ENCODE results near the gene ZNF574.
A peak's percentile ranks its signal among the peaks of the same experiment; 100 is the strongest.

The ZNF574 gene

DNA sequence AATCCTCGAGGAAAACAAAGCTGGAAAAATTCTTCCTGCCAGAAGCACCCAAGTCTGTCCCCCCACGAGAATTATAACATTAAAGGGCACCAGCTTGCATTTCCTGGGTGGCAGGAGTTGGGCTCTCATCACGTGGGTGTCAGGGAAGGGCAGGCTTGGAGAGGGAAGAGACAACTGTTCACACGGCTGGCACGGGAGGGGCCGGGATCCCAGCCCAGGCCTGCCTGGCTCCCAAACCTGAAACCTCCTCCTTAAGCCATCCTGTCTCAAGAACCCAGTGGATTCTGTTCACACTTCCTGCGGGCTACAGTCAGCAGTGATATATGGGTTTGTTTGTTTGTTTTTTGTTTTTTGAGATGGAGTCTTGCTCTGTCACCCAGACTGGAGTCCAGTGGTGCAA lies 18.1 kb upstream of the ZNF574 start:
- no peak for DNase-seq

DNA sequence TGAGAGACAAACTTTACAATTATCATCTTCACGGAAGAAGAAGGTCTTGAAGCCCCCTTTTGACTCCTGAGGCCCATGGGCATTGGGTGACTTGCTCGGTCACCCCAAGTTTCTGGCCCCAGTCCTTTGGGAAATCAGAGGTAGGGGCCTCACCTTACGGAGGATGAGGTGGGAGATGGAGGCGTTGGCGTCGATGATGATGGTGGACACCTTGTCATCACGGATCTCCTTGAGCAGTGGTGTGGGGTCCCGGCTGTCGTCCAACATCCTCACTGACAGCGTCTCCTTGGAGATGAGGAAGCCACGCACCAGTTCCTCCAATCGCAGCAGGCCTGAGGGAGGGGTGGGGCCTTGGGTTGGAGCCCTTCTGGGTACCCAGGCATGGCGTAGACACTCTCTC lies 16.8 kb upstream of the ZNF574 start:
- no peak for DNase-seq

DNA sequence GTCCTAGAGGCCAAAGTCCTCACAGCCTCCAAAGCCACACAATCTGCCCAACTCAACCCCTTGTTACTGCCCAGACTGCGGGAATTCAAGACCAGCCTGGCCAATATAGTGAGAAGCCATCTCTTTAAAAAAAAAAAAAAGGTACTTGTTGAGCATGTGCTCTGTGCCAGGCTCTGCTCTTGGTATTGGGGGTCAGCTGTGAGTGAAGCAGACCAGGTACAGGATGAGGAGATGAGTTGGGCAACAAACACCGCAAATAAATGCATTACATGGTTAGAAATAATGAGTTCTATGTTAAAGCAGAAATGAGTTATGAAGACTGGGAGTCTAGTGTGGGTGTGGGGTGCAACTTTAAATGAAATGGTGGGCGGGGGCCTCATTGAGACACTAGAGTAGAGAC lies 15.8 kb upstream of the ZNF574 start:
- no peak for DNase-seq

DNA sequence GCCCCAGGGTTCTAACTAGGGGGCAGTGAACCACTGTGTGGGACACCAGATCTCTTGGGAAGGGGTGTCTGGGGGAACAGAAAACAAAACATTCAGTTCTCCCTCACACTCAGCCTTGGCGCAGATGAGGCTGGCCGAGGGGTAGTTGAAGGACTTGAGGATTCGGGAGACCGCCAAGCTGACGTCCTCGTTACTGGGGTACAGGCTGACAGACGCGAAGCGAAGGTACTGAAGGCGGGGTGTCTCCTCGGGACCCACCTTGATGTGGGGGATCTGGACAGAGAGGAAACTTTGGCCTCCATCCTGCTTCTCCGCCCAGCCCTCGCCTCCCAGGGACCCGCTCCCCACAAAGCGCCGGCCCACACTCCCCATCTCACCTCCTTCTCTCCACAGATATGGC lies 13.6 kb upstream of the ZNF574 start:
- no peak for DNase-seq

DNA sequence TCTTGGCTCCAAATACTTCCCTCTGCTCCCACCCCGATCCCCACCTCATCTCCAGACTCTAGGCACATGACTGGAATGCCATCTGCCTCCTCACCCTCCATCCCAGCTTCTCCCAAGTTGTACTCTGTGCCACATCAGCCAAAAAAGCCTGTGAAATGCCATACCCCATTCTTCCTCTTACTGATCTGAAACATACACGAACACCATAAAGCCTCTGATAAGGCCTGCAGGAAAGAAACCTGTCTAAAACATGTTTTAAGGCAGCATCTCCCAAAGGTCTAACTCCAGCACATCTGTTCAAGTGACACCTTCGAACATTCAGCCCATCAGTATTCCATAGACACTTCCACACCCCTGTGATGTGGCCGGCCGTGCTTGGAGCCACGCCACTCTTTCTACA lies 11.5 kb upstream of the ZNF574 start:
- no peak for DNase-seq

DNA sequence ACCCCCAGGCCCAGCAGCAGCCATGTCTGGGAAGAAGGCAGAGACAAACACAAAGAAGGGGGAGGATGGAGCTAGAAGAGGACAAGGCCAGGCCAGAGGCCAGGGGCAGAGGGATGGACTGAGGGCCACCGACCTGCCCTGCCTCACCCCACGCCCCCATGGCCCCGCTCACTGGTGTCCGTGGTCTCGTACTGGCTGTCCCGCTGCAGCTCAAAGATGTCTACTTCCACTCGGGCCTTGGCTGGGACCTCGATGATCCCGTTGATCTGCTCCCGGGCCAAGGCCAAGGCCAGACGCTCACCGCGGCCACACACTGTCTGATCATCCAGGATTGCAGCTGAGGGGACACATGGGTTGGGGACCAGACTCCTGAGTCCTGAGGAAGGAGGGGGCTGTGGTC lies 10.9 kb upstream of the ZNF574 start:
- DNase-seq, result no peak

DNA sequence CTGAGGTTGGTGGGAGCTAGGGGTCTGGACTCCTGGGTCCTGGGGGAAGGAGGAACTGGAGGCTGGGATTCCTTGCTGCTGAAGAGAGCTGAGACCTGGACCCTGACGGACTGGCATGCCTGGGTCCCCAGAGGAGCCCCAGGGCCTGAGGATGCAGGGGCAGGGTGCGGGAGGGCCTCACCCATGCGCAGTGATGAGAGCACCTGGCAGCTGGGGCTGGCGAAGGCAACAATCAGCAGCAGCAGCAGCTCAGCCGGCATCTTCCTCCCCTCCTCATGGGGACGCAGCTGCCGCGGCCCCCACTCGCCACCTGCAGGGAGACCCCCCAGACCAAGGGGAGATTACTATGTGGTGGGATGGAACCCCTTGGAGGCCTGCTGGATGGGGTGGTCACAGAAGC lies 10.5 kb upstream of the ZNF574 start:
- no peak for DNase-seq

DNA sequence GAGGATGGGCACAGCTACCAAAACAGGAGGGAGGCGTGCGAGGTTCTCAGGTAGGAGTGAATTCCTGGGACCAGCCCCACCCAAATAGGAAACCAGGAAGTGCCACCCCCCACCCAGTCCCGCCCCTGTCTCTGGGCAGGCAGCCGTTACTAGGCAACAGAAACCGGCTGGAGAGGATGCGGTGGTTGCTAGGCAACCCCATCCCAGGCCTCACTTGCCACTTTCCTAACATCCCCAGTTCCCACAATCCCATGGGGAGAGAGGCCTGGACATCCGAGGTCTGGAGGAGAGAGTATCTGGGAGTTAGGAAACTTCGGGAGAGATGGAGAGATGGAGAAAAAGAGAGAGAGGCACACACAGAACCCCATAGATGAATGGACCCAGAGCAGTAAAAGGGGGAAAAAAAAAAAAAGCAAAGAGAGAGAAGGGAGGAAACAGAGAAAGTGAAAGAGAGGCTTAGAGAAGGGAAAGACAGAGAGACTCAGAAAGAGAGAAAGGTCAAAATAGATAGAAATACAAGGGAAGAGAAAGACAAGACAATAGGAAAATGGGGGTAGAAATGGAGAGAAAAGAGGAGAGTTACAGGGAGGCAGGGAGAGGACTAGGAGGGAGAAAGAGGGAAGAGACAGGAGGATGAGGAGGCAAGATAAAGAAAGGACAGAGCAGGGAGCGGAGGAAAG lies 9.8 kb upstream of the ZNF574 start:
- peak; percentile 73 for DNase-seq

DNA sequence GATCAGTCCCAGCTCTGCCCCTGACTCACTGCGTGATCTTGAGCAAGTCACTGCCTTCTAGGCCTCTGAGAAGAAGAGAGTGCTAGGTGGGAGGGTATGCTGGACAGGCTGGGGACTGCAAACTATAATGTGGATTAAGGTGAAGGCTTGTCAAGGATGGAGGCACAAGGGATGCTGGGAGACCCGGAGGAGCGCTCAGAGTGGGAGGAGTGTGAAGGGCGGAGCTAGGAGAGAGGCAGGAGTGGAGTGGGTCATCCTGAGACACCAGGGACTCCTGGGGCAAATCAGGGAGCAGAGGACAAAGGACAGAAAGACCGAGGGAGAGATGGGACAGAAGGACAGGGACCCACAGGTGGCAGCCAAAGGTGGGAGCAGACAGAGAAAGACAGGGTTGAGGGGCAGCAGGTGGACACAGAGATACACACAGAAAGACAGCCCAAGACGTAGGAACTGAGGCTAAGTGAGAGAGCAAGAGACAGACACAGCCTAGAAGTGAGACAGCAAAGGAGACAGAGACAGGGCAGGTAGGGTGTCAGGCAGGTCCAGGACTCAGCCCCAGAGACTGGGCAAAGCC lies 8.6 kb upstream of the ZNF574 start:
- no peak for DNase-seq

DNA sequence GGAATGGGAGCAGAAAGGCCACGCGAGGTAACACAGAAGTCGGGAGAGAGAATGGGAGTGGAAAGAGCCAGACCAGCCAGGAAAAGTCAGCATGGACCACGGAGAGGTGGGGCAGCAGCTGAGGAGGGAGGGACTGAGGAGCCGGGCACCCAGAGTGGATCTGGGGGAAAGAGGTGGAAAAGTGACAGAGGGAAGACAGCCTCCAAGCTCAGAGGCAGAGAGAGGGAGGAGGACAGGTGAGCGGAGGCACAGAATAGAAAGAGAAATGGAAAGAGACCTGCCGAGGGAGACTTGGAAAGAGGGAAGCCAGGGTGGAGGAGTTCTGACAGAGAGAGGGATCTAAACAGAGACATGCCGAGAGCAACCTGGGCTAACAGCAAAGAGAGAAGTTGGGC lies 7.6 kb upstream of the ZNF574 start:
- no peak for DNase-seq

DNA sequence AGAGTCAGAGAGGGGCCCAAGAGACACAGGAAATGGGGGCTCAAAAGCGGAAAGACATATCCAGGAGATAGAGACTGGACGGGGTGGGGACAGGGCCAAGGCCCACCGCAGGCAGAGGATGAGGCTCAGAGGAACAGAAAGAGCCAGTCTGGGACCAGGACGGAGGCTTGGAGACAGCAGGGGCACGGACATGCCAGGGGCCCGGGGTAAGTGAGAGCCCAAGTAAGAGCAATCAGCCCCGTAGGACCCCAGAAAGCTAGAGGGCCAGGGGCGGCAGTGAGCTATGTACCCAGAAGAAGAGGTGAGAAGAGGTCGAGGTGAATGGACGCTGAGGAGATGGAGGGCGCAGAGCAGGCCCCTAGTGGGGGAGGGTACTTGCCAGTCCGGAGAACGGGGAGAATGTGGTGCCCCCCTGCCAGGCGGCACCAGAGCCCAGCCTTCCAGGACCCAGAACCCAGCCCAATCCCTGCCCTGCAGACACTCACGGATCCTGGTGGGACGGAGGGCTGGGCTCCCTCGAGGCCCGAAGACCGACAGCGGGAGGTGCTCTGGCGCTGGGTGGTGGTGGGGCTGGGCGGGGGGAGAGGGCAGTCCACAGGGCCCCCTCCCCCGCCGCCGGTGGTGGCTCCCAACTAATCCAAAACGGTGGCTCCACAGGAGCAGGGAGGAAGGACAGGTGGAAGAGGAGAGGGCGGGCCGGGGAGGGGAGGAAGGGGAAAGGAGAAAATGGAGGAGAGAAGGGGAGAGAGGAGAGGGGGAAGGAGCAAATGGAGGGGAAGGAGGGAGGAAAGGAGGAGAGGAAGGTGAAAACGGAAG lies 7.0 kb upstream of the ZNF574 start:
- no peak for DNase-seq

DNA sequence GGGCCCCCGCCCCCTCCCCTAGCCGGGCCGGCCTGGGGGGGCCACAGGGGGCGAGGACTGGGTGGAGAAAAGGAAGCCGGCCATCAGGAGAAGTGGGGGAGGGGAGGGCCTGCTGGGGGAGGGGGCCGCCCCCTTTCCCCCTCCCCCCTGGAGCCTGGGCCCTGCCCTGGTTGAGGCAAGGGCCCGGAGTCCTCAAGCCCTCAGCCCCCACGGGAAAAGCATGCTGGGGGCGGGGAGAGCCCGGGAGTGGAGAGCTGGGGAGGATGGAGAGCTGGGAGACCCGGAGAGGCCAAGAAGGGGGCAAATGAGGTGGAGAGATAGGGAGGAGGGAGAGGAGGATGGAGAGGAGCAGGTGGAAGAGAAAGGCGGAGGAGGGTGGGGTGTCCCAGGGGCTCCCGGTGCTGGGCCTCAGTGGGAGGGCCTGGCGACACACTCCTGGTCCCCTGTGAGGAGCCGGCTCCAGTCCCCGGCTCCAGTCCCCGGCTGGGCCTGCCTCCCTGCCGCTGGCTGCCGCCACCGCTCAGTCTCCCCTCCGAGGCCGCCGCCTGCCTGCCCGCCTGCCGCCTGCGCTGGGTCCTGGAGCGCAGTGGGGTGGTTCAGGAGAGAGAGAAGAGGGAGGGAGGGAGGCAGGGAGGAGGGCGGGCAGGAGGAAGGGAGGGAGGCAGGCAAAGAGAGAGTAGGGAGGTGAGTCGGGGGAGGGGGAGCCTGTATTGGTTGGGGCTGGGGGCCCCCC lies 6.2 kb upstream of the ZNF574 start, which contains the start of gene GRIK5:
TSS of gene GRIK5 (minus strand) at position 588 of the 733 bp plus-strand sequence. CDS start 4,436 bp downstream, outside the sequence.
- DNase-seq, result no peak

DNA sequence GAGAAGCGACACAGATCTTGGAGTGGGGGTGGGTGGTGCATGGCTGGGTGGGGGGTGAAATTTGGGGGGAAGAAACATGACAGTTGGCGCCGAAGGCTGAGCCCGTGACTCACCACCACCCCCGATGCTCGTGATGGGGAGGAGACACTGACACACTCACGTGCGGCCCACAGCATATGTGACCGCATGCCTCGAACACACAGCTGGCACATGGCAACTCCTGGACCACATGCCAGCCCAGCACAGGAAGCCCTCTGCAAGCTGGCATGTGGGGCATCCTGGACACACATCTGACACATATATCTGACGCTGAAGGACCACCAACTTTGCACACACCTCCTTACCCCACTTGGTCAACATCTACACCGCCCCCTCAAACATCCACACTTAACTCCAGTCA lies 4.7 kb upstream of the ZNF574 start:
- DNase-seq, result no peak

DNA sequence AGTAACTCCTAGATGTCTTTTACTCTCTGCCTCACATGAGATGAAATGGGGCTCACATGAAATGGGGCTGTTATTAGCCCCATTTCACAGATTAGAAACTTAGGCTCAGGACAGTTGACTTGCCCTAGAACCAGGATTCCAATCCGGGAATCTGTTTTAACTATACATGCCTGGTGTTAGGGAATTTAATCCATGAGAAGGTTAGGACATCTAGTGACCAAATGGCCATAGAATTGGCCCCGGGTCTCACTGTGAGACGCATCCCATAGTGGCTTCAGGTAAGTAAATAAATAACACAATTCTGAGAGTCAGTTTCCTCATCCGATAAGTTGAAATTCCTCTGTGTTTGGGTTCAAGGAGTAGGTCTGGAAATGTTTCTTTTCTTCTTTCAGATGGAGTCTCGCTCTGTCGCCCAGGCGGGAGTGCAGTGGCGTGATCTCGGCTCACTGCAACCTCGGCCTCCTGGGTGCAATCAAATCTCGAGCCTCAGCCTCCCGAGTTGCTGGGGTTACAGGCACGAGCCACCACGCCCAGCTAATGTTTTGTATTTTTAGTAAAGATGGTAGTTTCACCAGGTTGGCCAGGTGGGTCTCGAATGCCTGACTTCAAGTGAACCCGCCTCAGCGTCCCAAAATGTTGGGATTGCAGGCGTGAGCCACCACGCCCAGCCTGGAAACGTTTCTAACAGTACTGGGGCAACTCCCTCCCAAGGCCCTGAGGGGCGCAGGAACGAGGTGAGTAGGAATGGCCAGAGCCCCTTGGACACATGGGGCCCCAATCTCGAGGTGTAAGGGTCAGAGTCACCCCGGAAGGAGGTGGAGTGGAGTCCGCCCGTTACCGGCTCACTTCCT lies 1.2 kb upstream of the ZNF574 start:
- DNase-seq, result no peak

DNA sequence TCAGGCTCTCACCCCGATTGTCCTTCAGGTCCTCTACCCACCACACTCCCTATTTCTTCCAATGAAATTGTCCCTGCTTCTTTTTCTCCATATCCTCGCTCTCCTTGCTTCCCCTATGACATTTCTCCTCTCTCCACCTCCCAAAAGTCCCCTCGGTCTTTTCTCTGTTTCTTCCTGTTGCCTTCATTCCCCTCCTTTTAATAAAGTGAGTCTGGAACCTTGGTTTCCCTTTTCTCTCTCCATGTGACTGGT lies 676 bp upstream of the ZNF574 start:
- no peak for DNase-seq

DNA sequence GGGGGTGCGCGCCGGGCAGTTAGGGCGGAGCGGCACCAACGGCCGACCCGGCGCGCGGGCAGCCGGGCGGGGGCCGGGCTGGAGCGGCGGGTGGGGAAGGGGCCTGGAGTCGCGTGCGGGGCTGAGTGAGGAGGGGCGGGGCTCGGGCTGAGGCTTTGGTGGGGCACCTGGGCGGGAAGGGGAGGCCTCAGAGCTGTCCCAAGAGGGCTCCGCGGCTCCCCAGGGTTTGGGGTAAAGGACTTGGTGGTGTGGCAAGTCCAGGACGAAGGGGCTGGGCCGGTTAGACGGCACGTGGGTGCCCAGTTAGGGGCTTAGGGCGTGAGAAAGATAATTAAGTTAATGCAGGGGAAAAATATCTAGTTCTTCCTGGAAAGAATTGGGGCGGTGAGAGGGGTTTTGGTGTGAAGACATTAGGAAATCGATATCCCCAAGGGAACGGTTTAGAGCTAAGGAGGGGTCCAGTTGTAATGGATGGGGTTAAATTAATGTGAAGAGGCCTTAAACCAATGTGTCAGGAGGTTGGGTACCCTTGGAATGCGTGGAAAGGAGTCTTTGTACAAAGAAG lies 496 bp downstream of the ZNF574 start:
- no peak for DNase-seq

DNA sequence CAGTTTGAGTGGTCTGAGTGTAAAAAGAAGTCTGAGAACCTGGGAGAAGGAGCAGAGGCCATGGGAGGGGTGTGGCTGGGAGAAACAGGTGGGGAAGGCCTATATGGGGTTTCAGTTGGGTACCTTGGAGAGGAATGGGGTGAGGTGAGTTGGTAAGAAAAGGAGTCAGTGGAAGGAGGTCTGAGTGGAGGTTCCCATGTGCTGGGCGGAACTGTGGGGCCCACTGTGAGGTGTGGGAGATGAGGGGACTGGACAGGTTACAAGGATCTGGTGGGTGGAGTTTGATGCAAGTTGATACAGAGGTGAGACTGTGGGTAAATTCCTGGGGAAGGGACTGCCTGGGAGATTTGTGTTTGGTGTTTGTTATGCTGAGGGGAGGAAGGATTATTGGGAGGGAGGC lies 2.1 kb downstream of the ZNF574 start:
- DNase-seq, result no peak

DNA sequence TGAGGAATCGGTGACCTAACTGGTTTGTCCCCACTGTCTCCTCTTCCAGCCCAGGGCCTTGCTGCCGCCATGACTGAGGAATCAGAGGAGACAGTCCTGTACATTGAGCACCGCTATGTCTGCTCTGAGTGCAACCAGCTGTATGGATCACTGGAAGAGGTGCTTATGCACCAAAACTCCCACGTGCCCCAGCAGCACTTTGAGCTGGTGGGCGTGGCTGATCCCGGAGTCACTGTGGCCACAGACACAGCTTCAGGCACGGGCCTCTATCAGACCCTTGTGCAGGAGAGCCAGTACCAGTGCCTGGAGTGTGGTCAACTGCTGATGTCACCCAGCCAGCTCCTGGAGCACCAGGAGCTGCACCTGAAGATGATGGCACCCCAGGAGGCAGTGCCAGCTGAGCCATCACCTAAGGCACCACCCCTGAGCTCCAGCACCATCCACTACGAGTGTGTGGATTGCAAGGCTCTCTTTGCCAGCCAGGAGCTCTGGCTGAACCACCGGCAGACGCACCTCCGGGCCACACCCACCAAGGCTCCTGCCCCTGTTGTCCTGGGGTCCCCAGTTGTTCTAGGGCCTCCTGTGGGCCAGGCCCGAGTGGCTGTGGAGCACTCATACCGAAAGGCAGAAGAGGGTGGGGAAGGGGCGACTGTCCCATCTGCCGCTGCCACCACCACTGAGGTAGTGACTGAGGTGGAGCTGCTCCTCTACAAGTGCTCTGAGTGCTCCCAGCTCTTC lies 2.7 kb downstream of the ZNF574 start:
- DNase-seq, result no peak

DNA sequence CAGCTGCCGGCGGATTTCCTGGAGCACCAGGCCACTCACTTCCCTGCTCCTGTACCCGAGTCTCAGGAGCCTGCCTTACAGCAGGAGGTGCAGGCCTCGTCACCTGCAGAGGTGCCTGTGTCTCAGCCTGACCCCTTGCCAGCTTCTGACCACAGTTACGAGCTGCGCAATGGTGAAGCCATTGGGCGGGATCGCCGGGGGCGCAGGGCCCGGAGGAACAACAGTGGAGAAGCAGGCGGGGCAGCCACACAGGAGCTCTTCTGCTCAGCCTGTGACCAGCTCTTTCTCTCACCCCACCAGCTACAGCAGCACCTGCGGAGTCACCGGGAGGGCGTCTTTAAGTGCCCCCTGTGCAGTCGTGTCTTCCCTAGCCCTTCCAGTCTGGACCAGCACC lies 3.3 kb downstream of the ZNF574 start:
- DNase-seq, result no peak

DNA sequence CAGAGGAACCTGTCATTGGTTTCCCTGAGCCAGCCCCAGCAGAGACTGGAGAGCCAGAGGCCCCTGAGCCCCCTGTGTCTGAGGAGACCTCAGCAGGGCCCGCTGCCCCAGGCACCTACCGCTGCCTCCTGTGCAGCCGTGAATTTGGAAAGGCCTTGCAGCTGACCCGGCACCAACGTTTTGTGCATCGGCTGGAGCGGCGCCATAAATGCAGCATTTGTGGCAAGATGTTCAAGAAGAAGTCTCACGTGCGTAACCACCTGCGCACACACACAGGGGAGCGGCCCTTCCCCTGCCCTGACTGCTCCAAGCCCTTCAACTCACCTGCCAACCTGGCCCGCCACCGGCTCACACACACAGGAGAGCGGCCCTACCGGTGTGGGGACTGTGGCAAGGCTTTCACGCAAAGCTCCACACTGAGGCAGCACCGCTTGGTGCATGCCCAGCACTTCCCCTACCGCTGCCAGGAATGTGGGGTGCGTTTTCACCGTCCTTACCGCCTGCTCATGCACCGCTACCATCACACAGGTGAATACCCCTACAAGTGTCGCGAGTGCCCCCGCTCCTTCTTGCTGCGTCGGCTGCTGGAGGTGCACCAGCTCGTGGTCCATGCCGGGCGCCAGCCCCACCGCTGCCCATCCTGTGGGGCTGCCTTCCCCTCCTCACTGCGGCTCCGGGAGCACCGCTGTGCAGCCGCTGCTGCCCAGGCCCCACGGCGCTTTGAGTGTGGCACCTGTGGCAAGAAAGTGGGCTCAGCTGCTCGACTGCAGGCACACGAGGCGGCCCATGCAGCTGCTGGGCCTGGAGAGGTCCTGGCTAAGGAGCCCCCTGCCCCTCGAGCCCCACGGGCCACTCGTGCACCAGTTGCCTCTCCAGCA lies 4.2 kb downstream of the ZNF574 start:
- DNase-seq, result no peak

All from NCI-H1105 (cell line).